ENCODE measurements around the gene RYR1.

DNA sequence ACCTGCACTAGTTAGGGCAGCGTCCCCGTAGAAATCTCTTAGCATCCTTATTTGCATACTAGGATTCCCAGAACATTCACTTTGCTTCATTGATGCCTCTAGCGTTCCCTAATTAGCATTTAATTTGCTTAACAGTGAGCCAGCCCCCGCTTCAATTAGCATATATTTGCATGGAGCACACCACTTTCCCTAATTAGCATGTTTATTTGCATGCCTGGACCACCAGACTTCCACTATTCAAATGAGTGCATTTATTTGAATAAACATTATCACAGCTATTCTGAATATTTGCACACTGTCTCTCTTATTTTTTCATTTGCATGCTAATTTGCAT lies 69.6 kb downstream of the RYR1 start:
- TF ChIP-seq, protein P1, sequence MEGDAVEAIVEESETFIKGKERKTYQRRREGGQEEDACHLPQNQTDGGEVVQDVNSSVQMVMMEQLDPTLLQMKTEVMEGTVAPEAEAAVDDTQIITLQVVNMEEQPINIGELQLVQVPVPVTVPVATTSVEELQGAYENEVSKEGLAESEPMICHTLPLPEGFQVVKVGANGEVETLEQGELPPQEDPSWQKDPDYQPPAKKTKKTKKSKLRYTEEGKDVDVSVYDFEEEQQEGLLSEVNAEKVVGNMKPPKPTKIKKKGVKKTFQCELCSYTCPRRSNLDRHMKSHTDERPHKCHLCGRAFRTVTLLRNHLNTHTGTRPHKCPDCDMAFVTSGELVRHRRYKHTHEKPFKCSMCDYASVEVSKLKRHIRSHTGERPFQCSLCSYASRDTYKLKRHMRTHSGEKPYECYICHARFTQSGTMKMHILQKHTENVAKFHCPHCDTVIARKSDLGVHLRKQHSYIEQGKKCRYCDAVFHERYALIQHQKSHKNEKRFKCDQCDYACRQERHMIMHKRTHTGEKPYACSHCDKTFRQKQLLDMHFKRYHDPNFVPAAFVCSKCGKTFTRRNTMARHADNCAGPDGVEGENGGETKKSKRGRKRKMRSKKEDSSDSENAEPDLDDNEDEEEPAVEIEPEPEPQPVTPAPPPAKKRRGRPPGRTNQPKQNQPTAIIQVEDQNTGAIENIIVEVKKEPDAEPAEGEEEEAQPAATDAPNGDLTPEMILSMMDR (IDR thresholded peaks at IDR 0.05), result no peak
- TF ChIP-seq POLR2A (IDR thresholded peaks at IDR 0.05), result no peak

All from thyroid gland (tissue), 4 donors.